CD4-positive, alpha-beta T cell (primary cell): ENCODE measurements around the gene SAT1. TPM values are rescaled to one million over a fixed set of nuclear protein-coding genes. Genes with fewer than 3 reads are reported as not detected.

ENCODE experiments used
- ATAC-seq: fragments of 200-7000 bp; cut with Tn5 transposase; one replicate; pipeline ENCODE4 v1.10.0; 2022; ENCODE audit warnings: mild to moderate bottlenecking; ENCODE audit not compliant: poor library complexity
- CTCF ChIA-PET: fragments of 350-600 bp; sonication (Branson Sonifier 250); formaldehyde crosslinking; loops from one replicate; lab custom pipeline; 2021; ENCODE audit warnings: antibody characterized with exemption, inconsistent platforms; lab: Charles Lee
- POLR2A ChIA-PET: fragments of 350-600 bp; sonication (Branson Sonifier 250); formaldehyde crosslinking; loops from one replicate; lab custom pipeline; 2021; ENCODE audit warnings: antibody characterized with exemption, inconsistent platforms; lab: Charles Lee
- DNase-seq, 14 experiments: peaks; one replicate each; pipeline ENCODE4 v3.0.0-alpha.2; 2013 to 2020; ENCODE audit warnings: mixed read lengths in 2 of 14
- H3K27ac ChIP-seq, 2 donors: one replicate each; pipeline versions ENCODE4 v1.5.1 to v1.7.0; 2013; ENCODE audit warnings: low read length in 2 of 2, low read depth in 1 of 2, mild to moderate bottlenecking in 1 of 2
- H3K27me3 ChIP-seq, 2 experiments: 1 replicate in 1 of 2; 2 replicates in 1 of 2; pipeline versions ENCODE4 v1.6.1 to v1.7.0; 2013; ENCODE audit warnings: low read length in 2 of 2, control low read depth in 1 of 2, mild to moderate bottlenecking in 1 of 2, moderate library complexity in 1 of 2; ENCODE audit not compliant: insufficient read depth in 2 of 2, control insufficient read depth in 1 of 2
- H3K36me3 ChIP-seq: one replicate; pipeline ENCODE4 v1.6.1; 2013; ENCODE audit warnings: low read length, control low read depth; ENCODE audit not compliant: insufficient read depth
- H3K4me1 ChIP-seq: one replicate; pipeline ENCODE4 v1.6.1; 2013; ENCODE audit warnings: low read length, control low read depth; ENCODE audit not compliant: insufficient read depth
- H3K4me3 ChIP-seq: one replicate; pipeline ENCODE4 v1.5.1; 2013; ENCODE audit warnings: mild to moderate bottlenecking, low read length, moderate library complexity
- H3K9me3 ChIP-seq, 2 experiments: 1 replicate in 1 of 2; 2 replicates in 1 of 2; pipeline versions ENCODE4 v1.6.1 to v1.7.0; 2013; ENCODE audit warnings: low read length in 2 of 2, mild to moderate bottlenecking in 2 of 2, control low read depth in 1 of 2, moderate library complexity in 1 of 2; ENCODE audit not compliant: control insufficient read depth in 1 of 2, insufficient read depth in 1 of 2
- H3K27ac Mint-ChIP-seq: one replicate; pipeline ENCODE4 v1.8.0; 2020; ENCODE audit warnings: mixed read lengths
- H3K27me3 Mint-ChIP-seq: one replicate; pipeline ENCODE4 v1.8.0; 2021; ENCODE audit warnings: mixed read lengths
- H3K36me3 Mint-ChIP-seq: one replicate; pipeline ENCODE4 v1.8.0; 2021; ENCODE audit warnings: low read depth, mixed read lengths
- H3K4me1 Mint-ChIP-seq: one replicate; pipeline ENCODE4 v1.8.0; 2021; ENCODE audit warnings: low read depth, mixed read lengths
- H3K4me3 Mint-ChIP-seq: one replicate; pipeline ENCODE4 v1.8.0; 2020; ENCODE audit warnings: mild to moderate bottlenecking, mixed read lengths
- H3K9me3 Mint-ChIP-seq: one replicate; pipeline ENCODE4 v1.8.0; 2020; ENCODE audit warnings: mixed read lengths
- intact Hi-C, 2 experiments: fragments of 100-400 bp; cut with DNase I in 1 of 2; cut with micrococcal nuclease in 1 of 2; formaldehyde crosslinking; loops; one replicate each; pipeline versions ENCODE4 v1.15.1 to v1.9.0; 2023 to 2025; cut with DNase I, micrococcal nuclease
- total RNA-seq, 174 experiments: library from RNA in 2 of 174; stranded (reverse) in 2 of 174; gene quantifications; one replicate each; pipeline ENCODE4 v1.2.3 and lab custom pipeline; 2021 to 2026
- TF ChIP-seq, protein P1 (sequence below): fragments of 200-600 bp; IDR thresholded peaks from one replicate; pipeline ENCODE4 v1.8.0; 2022; ENCODE audit warnings: antibody characterized with exemption, mild to moderate bottlenecking

Gene SAT1
- total RNA-seq, 2 experiments from 2014 or later = 305 to 312 TPM

DNA sequence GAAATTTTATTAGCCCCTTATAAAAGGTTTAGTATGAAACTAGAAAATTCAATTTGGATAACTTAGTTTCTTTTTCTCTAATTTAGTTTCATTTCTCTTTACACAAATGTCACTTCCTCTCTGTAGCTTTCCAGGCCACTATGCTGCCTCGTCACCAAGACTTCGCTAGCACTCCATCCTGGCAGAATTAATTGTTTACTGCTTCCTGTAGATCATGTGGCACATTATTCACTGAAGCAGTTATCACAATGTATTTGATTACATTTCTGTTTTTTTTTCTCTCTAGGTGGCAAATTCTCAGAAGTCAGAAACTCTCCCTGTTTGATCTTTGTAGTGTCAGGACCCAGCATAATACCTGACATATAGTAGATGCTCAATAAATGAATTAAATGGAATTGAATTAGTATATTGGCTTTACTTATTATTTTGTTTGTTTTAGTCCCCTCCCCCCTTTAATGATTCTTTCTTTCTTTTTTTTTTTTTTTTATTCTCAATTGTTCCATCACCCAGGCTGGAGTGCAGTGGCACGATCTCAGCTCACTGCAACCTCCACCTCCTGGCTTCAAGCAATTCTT lies 9.3 kb upstream of the SAT1 start:
- Histone ChIP-seq H3K27me3 (no peaks in the 10 kb centered on the region), H3K4me1 (peaks cover 11% of the 10 kb centered on the region), H3K27ac (peak overlapping the region; percentile 67 to 91), H3K4me3 (peak overlapping the region; percentile 37), H3K9me3 (no peaks in the 10 kb centered on the region), H3K36me3 (no peaks in the 10 kb centered on the region)
- intact Hi-C loops = loop anchor here (1.0 to 10.0 kb wide), 2 partner anchors 10 to 281 kb away; partner anchors contain the start of genes EIF2S3 (in 1 of the 2) and SAT1 (in 1 of the 2)
- TF ChIP-seq, protein P1, sequence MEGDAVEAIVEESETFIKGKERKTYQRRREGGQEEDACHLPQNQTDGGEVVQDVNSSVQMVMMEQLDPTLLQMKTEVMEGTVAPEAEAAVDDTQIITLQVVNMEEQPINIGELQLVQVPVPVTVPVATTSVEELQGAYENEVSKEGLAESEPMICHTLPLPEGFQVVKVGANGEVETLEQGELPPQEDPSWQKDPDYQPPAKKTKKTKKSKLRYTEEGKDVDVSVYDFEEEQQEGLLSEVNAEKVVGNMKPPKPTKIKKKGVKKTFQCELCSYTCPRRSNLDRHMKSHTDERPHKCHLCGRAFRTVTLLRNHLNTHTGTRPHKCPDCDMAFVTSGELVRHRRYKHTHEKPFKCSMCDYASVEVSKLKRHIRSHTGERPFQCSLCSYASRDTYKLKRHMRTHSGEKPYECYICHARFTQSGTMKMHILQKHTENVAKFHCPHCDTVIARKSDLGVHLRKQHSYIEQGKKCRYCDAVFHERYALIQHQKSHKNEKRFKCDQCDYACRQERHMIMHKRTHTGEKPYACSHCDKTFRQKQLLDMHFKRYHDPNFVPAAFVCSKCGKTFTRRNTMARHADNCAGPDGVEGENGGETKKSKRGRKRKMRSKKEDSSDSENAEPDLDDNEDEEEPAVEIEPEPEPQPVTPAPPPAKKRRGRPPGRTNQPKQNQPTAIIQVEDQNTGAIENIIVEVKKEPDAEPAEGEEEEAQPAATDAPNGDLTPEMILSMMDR = no peak
- Mint-ChIP-seq H3K27me3 (no peaks in the 10 kb centered on the region), H3K9me3 (no peaks in the 10 kb centered on the region), H3K27ac (peak overlapping the region; percentile 94), H3K4me1 (peaks cover 9% of the 10 kb centered on the region), H3K36me3 (no peaks in the 10 kb centered on the region), H3K4me3 (peak overlapping the region; percentile 59)
- DNase-seq = peak in 12 of 14 experiments; percentile 9 to 88 (median 39)
- POLR2A ChIA-PET = interaction anchor here (0.5 to 2.8 kb wide), 6 partner anchors 8 to 692 kb away, joined by 3 to 42 read pairs (median 3); partner anchors contain the start of genes ACOT9 and SAT1
- CTCF ChIA-PET = interaction anchor here (1.0 to 1.1 kb wide), 2 partner anchors 80 to 281 kb away, joined by 3 to 4 read pairs; partner anchors contain the start of gene EIF2S3
- peak; percentile 99 for ATAC-seq

DNA sequence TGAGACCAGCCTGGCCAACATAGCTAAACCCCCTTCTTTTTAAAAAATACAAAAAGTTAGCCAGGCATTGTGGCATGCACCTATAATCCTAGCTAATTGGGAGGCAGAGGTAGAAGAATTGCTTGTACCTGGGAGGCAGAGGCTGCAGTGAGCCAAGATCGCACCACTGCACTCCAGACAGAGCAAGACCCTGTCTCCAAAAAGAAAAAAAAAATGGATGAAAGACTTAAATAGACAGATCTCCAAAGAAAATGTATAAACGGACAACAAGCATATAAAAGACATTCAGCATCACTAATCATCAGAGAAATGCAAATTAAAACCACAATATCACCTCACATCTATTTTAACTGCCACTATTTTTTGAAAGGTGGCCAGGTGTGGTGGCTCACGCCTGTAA lies 6.6 kb upstream of the SAT1 start:
- Histone ChIP-seq H3K4me3 (no peak overlapping the region), H3K9me3 (no peaks in the 10 kb centered on the region), H3K36me3 (no peaks in the 10 kb centered on the region), H3K27ac (no peak overlapping the region), H3K27me3 (no peaks in the 10 kb centered on the region), H3K4me1 (peaks cover 16% of the 10 kb centered on the region)
- ChIA-PET CTCF (no interaction called here), POLR2A (no interaction called here)
- TF ChIP-seq, protein P1 = no peak
- Mint-ChIP-seq H3K27me3 (no peaks in the 10 kb centered on the region), H3K4me1 (peaks cover 13% of the 10 kb centered on the region), H3K4me3 (no peak overlapping the region), H3K36me3 (no peaks in the 10 kb centered on the region), H3K9me3 (no peaks in the 10 kb centered on the region), H3K27ac (no peak overlapping the region)
- ATAC-seq = no peak
- DNase-seq = no peak
- intact Hi-C loops = loop anchor here in 1 of 2 experiments (10.0 kb wide), 1 partner anchor 278 kb away; the partner anchor contains the start of gene EIF2S3

DNA sequence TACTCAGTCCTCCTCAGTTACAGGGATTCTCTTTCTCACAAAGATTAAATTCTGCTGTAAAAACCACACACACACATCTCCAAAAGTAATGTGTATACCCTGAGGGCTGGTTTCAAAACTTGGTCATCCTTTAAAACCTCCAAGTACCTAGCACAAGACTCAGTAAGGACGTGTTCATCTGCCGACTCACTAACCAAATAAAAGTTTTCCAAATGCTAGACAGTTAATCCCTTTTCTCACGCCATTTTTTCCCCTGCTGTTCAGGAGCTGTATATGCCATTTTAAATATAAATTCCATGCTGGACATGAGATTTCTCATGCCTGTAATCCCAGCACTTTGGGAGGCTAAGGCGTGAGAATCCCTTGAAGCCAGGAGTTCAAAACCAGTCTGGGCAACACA lies 3.9 kb upstream of the SAT1 start:
- H3K27ac ChIP-seq = no peak overlapping the region
- Mint-ChIP-seq H3K27me3 (no peaks in the 10 kb centered on the region), H3K36me3 (peaks cover 13% of the 10 kb centered on the region), H3K4me1 (peaks cover 25% of the 10 kb centered on the region), H3K4me3 (no peak overlapping the region), H3K27ac (no peak overlapping the region), H3K9me3 (no peaks in the 10 kb centered on the region)
- H3K36me3 ChIP-seq = no peaks in the 10 kb centered on the region
- POLR2A ChIA-PET = no interaction called here
- intact Hi-C loops = loop anchor here in 1 of 2 experiments (10.0 kb wide), 1 partner anchor 276 kb away; the partner anchor contains the start of gene EIF2S3
- no peaks in the 10 kb centered on the region for H3K9me3 ChIP-seq
- ATAC-seq (no peak), DNase-seq (no peak)
- CTCF ChIA-PET = no interaction called here
- no peaks in the 10 kb centered on the region for H3K27me3 ChIP-seq
- peaks cover 14% of the 10 kb centered on the region for H3K4me1 ChIP-seq
- H3K4me3 ChIP-seq = no peak overlapping the region
- TF ChIP-seq, protein P1 = no peak
